Prostate gland (tissue), 2 donors: Measurements from ENCODE around the gene SHC3.

Source experiments
- POLR2A ChIP-seq: fragments of 450-650 bp; IDR thresholded peaks from one replicate; pipeline ENCODE4 v1.6.1; 2016; ENCODE audit warnings: antibody characterized with exemption, mild to moderate bottlenecking
- POLR2AphosphoS5 ChIP-seq: sonication (generic); formaldehyde crosslinking; IDR thresholded peaks from one replicate; pipeline ENCODE4 v1.6.1; 2017; ENCODE audit warnings: antibody characterized with exemption
- TF ChIP-seq, protein P1 (sequence below), 4 experiments: fragments of 200-600 bp in 2 of 4; fragments of 450-650 bp in 2 of 4; sonication (generic) in 2 of 4; IDR thresholded peaks; 1 replicate in 3 of 4; 2 replicates in 1 of 4; pipeline ENCODE4 v1.5.1; 2016 to 2019; ENCODE audit warnings: antibody characterized with exemption in 4 of 4, mild to moderate bottlenecking in 2 of 4, moderate library complexity in 2 of 4

DNA sequence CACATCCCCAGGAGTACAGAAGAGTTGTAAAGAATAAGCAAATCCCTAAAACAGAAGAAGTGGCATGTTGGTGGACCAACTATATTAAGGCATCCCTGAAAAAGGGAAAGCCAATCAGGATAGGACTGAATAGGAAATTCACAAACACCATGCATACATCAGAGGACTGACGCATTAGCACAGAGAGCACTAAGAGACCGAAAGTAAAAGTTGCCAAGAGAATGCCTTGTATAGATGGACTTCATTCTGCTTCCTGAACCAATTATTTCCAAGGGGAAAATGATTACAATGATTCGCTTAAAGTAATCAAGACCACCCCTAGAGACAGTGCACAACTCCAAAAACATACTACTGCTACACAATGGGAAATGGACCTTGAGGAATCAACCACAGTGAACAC, 33.5 kb downstream of the SHC3 start:
- TF ChIP-seq POLR2A (no peak), POLR2AphosphoS5 (no peak)
- TF ChIP-seq, protein P1, sequence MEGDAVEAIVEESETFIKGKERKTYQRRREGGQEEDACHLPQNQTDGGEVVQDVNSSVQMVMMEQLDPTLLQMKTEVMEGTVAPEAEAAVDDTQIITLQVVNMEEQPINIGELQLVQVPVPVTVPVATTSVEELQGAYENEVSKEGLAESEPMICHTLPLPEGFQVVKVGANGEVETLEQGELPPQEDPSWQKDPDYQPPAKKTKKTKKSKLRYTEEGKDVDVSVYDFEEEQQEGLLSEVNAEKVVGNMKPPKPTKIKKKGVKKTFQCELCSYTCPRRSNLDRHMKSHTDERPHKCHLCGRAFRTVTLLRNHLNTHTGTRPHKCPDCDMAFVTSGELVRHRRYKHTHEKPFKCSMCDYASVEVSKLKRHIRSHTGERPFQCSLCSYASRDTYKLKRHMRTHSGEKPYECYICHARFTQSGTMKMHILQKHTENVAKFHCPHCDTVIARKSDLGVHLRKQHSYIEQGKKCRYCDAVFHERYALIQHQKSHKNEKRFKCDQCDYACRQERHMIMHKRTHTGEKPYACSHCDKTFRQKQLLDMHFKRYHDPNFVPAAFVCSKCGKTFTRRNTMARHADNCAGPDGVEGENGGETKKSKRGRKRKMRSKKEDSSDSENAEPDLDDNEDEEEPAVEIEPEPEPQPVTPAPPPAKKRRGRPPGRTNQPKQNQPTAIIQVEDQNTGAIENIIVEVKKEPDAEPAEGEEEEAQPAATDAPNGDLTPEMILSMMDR (IDR thresholded peaks at IDR 0.05): no peak
